Adipocyte (in vitro differentiated cells): ENCODE data around the gene NOVA2.

Experiments used
- DNase-seq: peaks from one replicate; pipeline ENCODE4 v3.0.0-alpha.2; 2015; ENCODE audit warnings: low read depth
- H3K27me3 ChIP-seq: replicated peaks from 2 replicates; pipeline ENCODE4 v1.7.0; 2013; ENCODE audit warnings: mild to moderate bottlenecking, low read length, moderate library complexity; ENCODE audit not compliant: control insufficient read depth, insufficient read depth
- H3K36me3 ChIP-seq: 2 replicates; pipeline ENCODE4 v1.7.0; 2013; ENCODE audit warnings: low read length, mild to moderate bottlenecking, moderate library complexity; ENCODE audit not compliant: control insufficient read depth, insufficient read depth, severe bottlenecking
- H3K4me1 ChIP-seq: 2 replicates; pipeline ENCODE4 v1.7.0; 2013; ENCODE audit warnings: mild to moderate bottlenecking, low read length, moderate library complexity; ENCODE audit not compliant: control insufficient read depth, insufficient read depth
- H3K4me3 ChIP-seq: 2 replicates; pipeline ENCODE4 v1.7.0; 2013; ENCODE audit warnings: mild to moderate bottlenecking, low read length, moderate library complexity
- H3K9ac ChIP-seq: 2 replicates; pipeline ENCODE4 v1.7.0; 2013; ENCODE audit warnings: mild to moderate bottlenecking, low read length, moderate library complexity
- H3K9me3 ChIP-seq: 2 replicates; pipeline ENCODE4 v1.7.0; 2013; ENCODE audit warnings: mild to moderate bottlenecking, low read length, moderate library complexity; ENCODE audit not compliant: control insufficient read depth

Gene NOVA2

GRCh38 chr19:46016426-46017094, 42.9 kb upstream of the NOVA2 start:
- no peaks in the 10 kb centered on the region for H3K36me3 ChIP-seq
- peak overlapping the region; percentile 81 for H3K4me3 ChIP-seq
- peaks cover 11% of the 10 kb centered on the region for H3K4me1 ChIP-seq
- peaks cover 13% of the 10 kb centered on the region for H3K27me3 ChIP-seq
- no peaks in the 10 kb centered on the region for H3K9me3 ChIP-seq
- H3K9ac ChIP-seq: peak overlapping the region; percentile 29
- peak; percentile 94 for DNase-seq

GRCh38 chr19:46015687-46016425, 42.2 kb upstream of the NOVA2 start:
- peak; percentile 23 for DNase-seq
- H3K36me3 ChIP-seq: no peaks in the 10 kb centered on the region
- no peak overlapping the region for H3K9ac ChIP-seq
- peaks cover 11% of the 10 kb centered on the region for H3K4me1 ChIP-seq
- H3K27me3 ChIP-seq: peaks cover 13% of the 10 kb centered on the region
- peak overlapping the region; percentile 81 for H3K4me3 ChIP-seq
- H3K9me3 ChIP-seq: no peaks in the 10 kb centered on the region

- Histone ChIP-seq H3K4me1 (peaks cover 11% of the 10 kb centered on the region), H3K4me3 (no peak overlapping the region), H3K27me3 (peaks cover 13% of the 10 kb centered on the region), H3K36me3 (no peaks in the 10 kb centered on the region), H3K9me3 (no peaks in the 10 kb centered on the region), H3K9ac (no peak overlapping the region)
- DNase-seq: peak; percentile 48
Measured at GRCh38 chr19:46014941-46015686, 41.4 kb upstream of the NOVA2 start.

- no peak for DNase-seq
- H3K9me3 ChIP-seq: no peaks in the 10 kb centered on the region
- H3K4me3 ChIP-seq: no peak overlapping the region
- H3K36me3 ChIP-seq: no peaks in the 10 kb centered on the region
- H3K4me1 ChIP-seq: peaks cover 11% of the 10 kb centered on the region
- no peak overlapping the region for H3K9ac ChIP-seq
- H3K27me3 ChIP-seq: peaks cover 13% of the 10 kb centered on the region
Measured at GRCh38 chr19:46014534-46014933, 40.9 kb upstream of the NOVA2 start.

GRCh38 chr19:46009530-46010510, 36.2 kb upstream of the NOVA2 start:
- no peak overlapping the region for H3K4me3 ChIP-seq
- no peaks in the 10 kb centered on the region for H3K9me3 ChIP-seq
- H3K36me3 ChIP-seq: peaks cover 3% of the 10 kb centered on the region
- no peak overlapping the region for H3K9ac ChIP-seq
- H3K27me3 ChIP-seq: peaks cover 6% of the 10 kb centered on the region
- DNase-seq: peak; percentile 76
- H3K4me1 ChIP-seq: peaks cover 4% of the 10 kb centered on the region

GRCh38 chr19:46006411-46006810, 32.7 kb upstream of the NOVA2 start:
- peaks cover 7% of the 10 kb centered on the region for H3K36me3 ChIP-seq
- no peak overlapping the region for H3K9ac ChIP-seq
- H3K4me3 ChIP-seq: no peak overlapping the region
- no peaks in the 10 kb centered on the region for H3K9me3 ChIP-seq
- no peaks in the 10 kb centered on the region for H3K4me1 ChIP-seq
- H3K27me3 ChIP-seq: no peaks in the 10 kb centered on the region
- DNase-seq: no peak

GRCh38 chr19:46002678-46003275, 29.1 kb upstream of the NOVA2 start:
- H3K27me3 ChIP-seq: no peaks in the 10 kb centered on the region
- H3K4me3 ChIP-seq: no peak overlapping the region
- no peaks in the 10 kb centered on the region for H3K4me1 ChIP-seq
- H3K9ac ChIP-seq: no peak overlapping the region
- DNase-seq: no peak
- H3K36me3 ChIP-seq: peaks cover 7% of the 10 kb centered on the region
- H3K9me3 ChIP-seq: no peaks in the 10 kb centered on the region

- H3K4me1 ChIP-seq: peaks cover 7% of the 10 kb centered on the region
- H3K9ac ChIP-seq: no peak overlapping the region
- DNase-seq: no peak
- no peak overlapping the region for H3K4me3 ChIP-seq
- no peaks in the 10 kb centered on the region for H3K27me3 ChIP-seq
- peaks cover 4% of the 10 kb centered on the region for H3K36me3 ChIP-seq
- H3K9me3 ChIP-seq: no peaks in the 10 kb centered on the region
Measured at GRCh38 chr19:46000491-46001246, 27.0 kb upstream of the NOVA2 start.

- H3K36me3 ChIP-seq: peaks cover 4% of the 10 kb centered on the region
- H3K9me3 ChIP-seq: no peaks in the 10 kb centered on the region
- H3K4me1 ChIP-seq: peaks cover 7% of the 10 kb centered on the region
- DNase-seq: peak; percentile 28
- H3K9ac ChIP-seq: no peak overlapping the region
- H3K27me3 ChIP-seq: no peaks in the 10 kb centered on the region
- no peak overlapping the region for H3K4me3 ChIP-seq
Measured at GRCh38 chr19:45999653-46000121, 26.0 kb upstream of the NOVA2 start.

GRCh38 chr19:45998834-45999233, 25.2 kb upstream of the NOVA2 start:
- Histone ChIP-seq H3K27me3 (no peaks in the 10 kb centered on the region), H3K4me1 (peaks cover 12% of the 10 kb centered on the region), H3K4me3 (no peak overlapping the region), H3K9ac (no peak overlapping the region), H3K36me3 (peaks cover 4% of the 10 kb centered on the region), H3K9me3 (no peaks in the 10 kb centered on the region)
- no peak for DNase-seq
